ENCODE results near the gene SLITRK3. TPM values are rescaled to one million over a fixed set of nuclear protein-coding genes. Genes with fewer than 3 reads are reported as not detected.

Gene SLITRK3
- total RNA-seq, 1 donor from 2014 or later = 0.51 TPM

- TF ChIP-seq CTCF (conservative IDR thresholded peaks at IDR 0.05) = no peak
- H3K27me3 Mint-ChIP-seq (ENCODE audit: low read depth) = peaks cover 31% of the 10 kb centered on the region
- no peaks in the 10 kb centered on the region for H3K9me3 Mint-ChIP-seq
- H3K27ac Mint-ChIP-seq (ENCODE audit: unreplicated experiment) = no peak overlapping the region
- DNase-seq (ENCODE audit: low read depth, low spot score) = no peak
- no peak overlapping the region for H3K4me3 Mint-ChIP-seq
- no peaks in the 10 kb centered on the region for H3K36me3 Mint-ChIP-seq (ENCODE audit: low read depth)
- peaks cover 10% of the 10 kb centered on the region for H3K4me1 Mint-ChIP-seq
Measured at GRCh38 chr3:165188452-165188851, 7.7 kb downstream of the SLITRK3 start.

GRCh38 chr3:165185707-165186327 is 10.4 kb downstream of the SLITRK3 start:
- Mint-ChIP-seq H3K27ac (ENCODE audit: unreplicated experiment) (no peak overlapping the region), H3K36me3 (ENCODE audit: low read depth) (no peaks in the 10 kb centered on the region), H3K4me3 (no peak overlapping the region), H3K4me1 (no peaks in the 10 kb centered on the region), H3K9me3 (no peaks in the 10 kb centered on the region), H3K27me3 (ENCODE audit: low read depth) (peaks cover 9% of the 10 kb centered on the region)
- peak; percentile 56 for DNase-seq (ENCODE audit: low read depth, low spot score)
- peak; percentile 96 for TF ChIP-seq CTCF (conservative IDR thresholded peaks at IDR 0.05)

- Mint-ChIP-seq H3K4me3 (no peak overlapping the region), H3K9me3 (no peaks in the 10 kb centered on the region), H3K27ac (ENCODE audit: unreplicated experiment) (no peak overlapping the region), H3K36me3 (ENCODE audit: low read depth) (no peaks in the 10 kb centered on the region), H3K4me1 (no peaks in the 10 kb centered on the region), H3K27me3 (ENCODE audit: low read depth) (no peaks in the 10 kb centered on the region)
- TF ChIP-seq CTCF (conservative IDR thresholded peaks at IDR 0.05) = no peak
- DNase-seq (ENCODE audit: low read depth, low spot score) = no peak
Measured at GRCh38 chr3:165181556-165181955, 14.6 kb downstream of the SLITRK3 start.

GRCh38 chr3:165170236-165170635 is 25.9 kb downstream of the SLITRK3 start:
- Mint-ChIP-seq H3K4me1 (no peaks in the 10 kb centered on the region), H3K9me3 (peaks cover 4% of the 10 kb centered on the region), H3K27ac (ENCODE audit: unreplicated experiment) (no peak overlapping the region), H3K36me3 (ENCODE audit: low read depth) (peaks cover 3% of the 10 kb centered on the region), H3K4me3 (no peak overlapping the region), H3K27me3 (ENCODE audit: low read depth) (no peaks in the 10 kb centered on the region)
- TF ChIP-seq CTCF (conservative IDR thresholded peaks at IDR 0.05) = no peak
- DNase-seq (ENCODE audit: low read depth, low spot score) = no peak

- Mint-ChIP-seq H3K27me3 (ENCODE audit: low read depth) (no peaks in the 10 kb centered on the region), H3K4me3 (no peak overlapping the region), H3K27ac (ENCODE audit: unreplicated experiment) (no peak overlapping the region), H3K9me3 (peaks cover 4% of the 10 kb centered on the region), H3K36me3 (ENCODE audit: low read depth) (peaks cover 3% of the 10 kb centered on the region), H3K4me1 (no peaks in the 10 kb centered on the region)
- no peak for DNase-seq (ENCODE audit: low read depth, low spot score)
- TF ChIP-seq CTCF (conservative IDR thresholded peaks at IDR 0.05) = no peak
Measured at GRCh38 chr3:165169368-165169767, 26.8 kb downstream of the SLITRK3 start.

Measured in neural crest cell (in vitro differentiated cells).